AG09319 (cell line): ENCODE measurements around the gene KIF22.

ENCODE experiments used
- DNase-seq: peaks from one replicate; pipeline ENCODE4 v3.0.0-alpha.2; 2010; ENCODE audit warnings: low read depth; ENCODE audit errors: extremely low read depth
- CTCF ChIP-seq: IDR thresholded peaks from 2 replicates; pipeline ENCODE4 v1.5.1; 2011; ENCODE audit warnings: low read depth, mild to moderate bottlenecking, inconsistent platforms, low read length, moderate library complexity

Gene KIF22

GRCh38 chr16:29807426-29808218, 17.1 kb downstream of the KIF22 start:
- peak; percentile 58 for TF ChIP-seq CTCF
- peak; percentile 83 for DNase-seq

GRCh38 chr16:29808219-29808900, 17.8 kb downstream of the KIF22 start:
- TF ChIP-seq CTCF = no peak
- DNase-seq = no peak

- no peak for DNase-seq
- TF ChIP-seq CTCF = no peak
Observed at GRCh38 chr16:29809031-29809747, 18.6 kb downstream of the KIF22 start.

GRCh38 chr16:29809850-29810698, 19.5 kb downstream of the KIF22 start:
- DNase-seq = no peak
- TF ChIP-seq CTCF = no peak

GRCh38 chr16:29810699-29811169, 20.2 kb downstream of the KIF22 start:
- TF ChIP-seq CTCF = no peak
- no peak for DNase-seq

GRCh38 chr16:29811170-29811895, 20.8 kb downstream of the KIF22 start:
- no peak for TF ChIP-seq CTCF
- peak; percentile 94 for DNase-seq
